ENCODE data around the gene PSTPIP2. TPM values are rescaled to one million over a fixed set of nuclear protein-coding genes. Genes with fewer than 3 reads are reported as not detected.
A peak's percentile ranks its signal among the peaks of the same experiment; 100 is the strongest.

Gene PSTPIP2
- total and polyA plus RNA-seq, 9 of the 15 experiments (the other 6 are each of a cell fraction or from before 2014, with no cell fraction given) = 14.0 to 45.7 (median 27.1) TPM

- TF ChIP-seq ESRRA (IDR thresholded peaks at IDR 0.05; ENCODE audit: borderline replicate concordance, low read depth) (peak; percentile 16; the same call in 1 of the 2 replicates), SUPT5H (IDR thresholded peaks at IDR 0.05) (peak; percentile 81), RBM39 (optimal IDR thresholded peaks at IDR 0.05; ENCODE audit: low read depth, low read length) (no peak), TBP (optimal IDR thresholded peaks at IDR 0.05; ENCODE audit: low read depth, low read length) (peak; percentile 76), ZNF764 (CRISPR knock-in tag; IDR thresholded peaks at IDR 0.05; ENCODE audit: low read depth) (no peak), ZNF184 (CRISPR knock-in tag; IDR thresholded peaks at IDR 0.05) (no peak), ZNF431 (CRISPR knock-in tag; IDR thresholded peaks at IDR 0.05) (no peak), PHF20 (IDR thresholded peaks at IDR 0.05; ENCODE audit: partially characterized antibody) (peak; percentile 58), ZNF239 (CRISPR knock-in tag; IDR thresholded peaks at IDR 0.05) (no peak), PHTF2 (CRISPR knock-in tag; IDR thresholded peaks at IDR 0.05) (no peak), ZBTB17 (CRISPR knock-in tag; IDR thresholded peaks at IDR 0.05) (no peak), HDAC1 (IDR thresholded peaks at IDR 0.05) (peak in 1 of 2 experiments; percentile 52; a peak in 1 of 4 replicates), YY1 (IDR thresholded peaks at IDR 0.05; ENCODE audit: borderline replicate concordance in 1 of 3, control insufficient read depth in 1 of 3, extremely low read depth in 1 of 3, insufficient read depth in 3 of 3, insufficient read length in 1 of 3, insufficient replicate concordance in 2 of 3, low read depth in 1 of 3, low read length in 2 of 3) (peak in 2 of 3 experiments; percentile 41 to 79), AFF1 (IDR thresholded peaks at IDR 0.05; ENCODE audit: low read depth in 1 of 2, partially characterized antibody in 2 of 2) (peak in 1 of 2 experiments; percentile 25), PRMT5 (CRISPR knock-in tag; IDR thresholded peaks at IDR 0.05) (no peak), KAT2B (IDR thresholded peaks at IDR 0.05; ENCODE audit: low read depth, low read length) (no peak)
- TF ChIP-seq, protein P1, sequence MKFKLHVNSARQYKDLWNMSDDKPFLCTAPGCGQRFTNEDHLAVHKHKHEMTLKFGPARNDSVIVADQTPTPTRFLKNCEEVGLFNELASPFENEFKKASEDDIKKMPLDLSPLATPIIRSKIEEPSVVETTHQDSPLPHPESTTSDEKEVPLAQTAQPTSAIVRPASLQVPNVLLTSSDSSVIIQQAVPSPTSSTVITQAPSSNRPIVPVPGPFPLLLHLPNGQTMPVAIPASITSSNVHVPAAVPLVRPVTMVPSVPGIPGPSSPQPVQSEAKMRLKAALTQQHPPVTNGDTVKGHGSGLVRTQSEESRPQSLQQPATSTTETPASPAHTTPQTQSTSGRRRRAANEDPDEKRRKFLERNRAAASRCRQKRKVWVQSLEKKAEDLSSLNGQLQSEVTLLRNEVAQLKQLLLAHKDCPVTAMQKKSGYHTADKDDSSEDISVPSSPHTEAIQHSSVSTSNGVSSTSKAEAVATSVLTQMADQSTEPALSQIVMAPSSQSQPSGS (CRISPR knock-in tag; IDR thresholded peaks at IDR 0.05) = no peak
- TF ChIP-seq, protein P2, sequence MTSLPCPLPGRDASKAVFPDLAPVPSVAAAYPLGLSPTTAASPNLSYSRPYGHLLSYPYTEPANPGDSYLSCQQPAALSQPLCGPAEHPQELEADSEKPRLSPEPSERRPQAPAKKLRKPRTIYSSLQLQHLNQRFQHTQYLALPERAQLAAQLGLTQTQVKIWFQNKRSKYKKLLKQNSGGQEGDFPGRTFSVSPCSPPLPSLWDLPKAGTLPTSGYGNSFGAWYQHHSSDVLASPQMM (CRISPR knock-in tag; IDR thresholded peaks at IDR 0.05) = no peak
- TF ChIP-seq, protein P3, sequence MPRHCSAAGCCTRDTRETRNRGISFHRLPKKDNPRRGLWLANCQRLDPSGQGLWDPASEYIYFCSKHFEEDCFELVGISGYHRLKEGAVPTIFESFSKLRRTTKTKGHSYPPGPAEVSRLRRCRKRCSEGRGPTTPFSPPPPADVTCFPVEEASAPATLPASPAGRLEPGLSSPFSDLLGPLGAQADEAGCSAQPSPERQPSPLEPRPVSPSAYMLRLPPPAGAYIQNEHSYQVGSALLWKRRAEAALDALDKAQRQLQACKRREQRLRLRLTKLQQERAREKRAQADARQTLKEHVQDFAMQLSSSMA (CRISPR knock-in tag; IDR thresholded peaks at IDR 0.05) = no peak
- TF ChIP-seq, protein P4, sequence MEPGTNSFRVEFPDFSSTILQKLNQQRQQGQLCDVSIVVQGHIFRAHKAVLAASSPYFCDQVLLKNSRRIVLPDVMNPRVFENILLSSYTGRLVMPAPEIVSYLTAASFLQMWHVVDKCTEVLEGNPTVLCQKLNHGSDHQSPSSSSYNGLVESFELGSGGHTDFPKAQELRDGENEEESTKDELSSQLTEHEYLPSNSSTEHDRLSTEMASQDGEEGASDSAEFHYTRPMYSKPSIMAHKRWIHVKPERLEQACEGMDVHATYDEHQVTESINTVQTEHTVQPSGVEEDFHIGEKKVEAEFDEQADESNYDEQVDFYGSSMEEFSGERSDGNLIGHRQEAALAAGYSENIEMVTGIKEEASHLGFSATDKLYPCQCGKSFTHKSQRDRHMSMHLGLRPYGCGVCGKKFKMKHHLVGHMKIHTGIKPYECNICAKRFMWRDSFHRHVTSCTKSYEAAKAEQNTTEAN (CRISPR knock-in tag; IDR thresholded peaks at IDR 0.05) = no peak
Observed at GRCh38 chr18:46104128-46104911, 32.3 kb upstream of the PSTPIP2 start, which contains the start of gene HAUS1 (continued).
